Duodenal mucosa (tissue), 2 donors: ENCODE data around the gene LRRC55.

ENCODE experiments used
- H3K27ac ChIP-seq: one replicate; pipeline ENCODE4 v1.7.0; 2013; ENCODE audit warnings: low read depth, low read length
- H3K27me3 ChIP-seq, 2 donors: one replicate each; pipeline ENCODE4 v1.7.0; 2013; ENCODE audit warnings: low read length in 2 of 2, control low read depth in 1 of 2; ENCODE audit not compliant: insufficient read depth in 2 of 2, control insufficient read depth in 1 of 2
- H3K36me3 ChIP-seq, 2 donors: one replicate each; pipeline ENCODE4 v1.7.0; 2013; ENCODE audit warnings: low read length in 2 of 2, control low read depth in 1 of 2; ENCODE audit not compliant: insufficient read depth in 2 of 2, control insufficient read depth in 1 of 2
- H3K4me1 ChIP-seq, 2 donors: one replicate each; pipeline ENCODE4 v1.7.0; 2013; ENCODE audit warnings: low read length in 2 of 2, control low read depth in 1 of 2; ENCODE audit not compliant: insufficient read depth in 2 of 2, control insufficient read depth in 1 of 2
- H3K4me3 ChIP-seq, 2 donors: one replicate each; pipeline ENCODE4 v1.7.0; 2013; ENCODE audit warnings: low read length in 2 of 2, low read depth in 1 of 2
- H3K9ac ChIP-seq, 2 donors: one replicate each; pipeline ENCODE4 v1.7.0; 2013; ENCODE audit warnings: low read length in 2 of 2, low read depth in 1 of 2
- H3K9me3 ChIP-seq, 2 donors: one replicate each; pipeline ENCODE4 v1.7.0; 2013; ENCODE audit warnings: low read length in 2 of 2, control low read depth in 1 of 2; ENCODE audit not compliant: control insufficient read depth in 1 of 2

LRRC55 gene

DNA sequence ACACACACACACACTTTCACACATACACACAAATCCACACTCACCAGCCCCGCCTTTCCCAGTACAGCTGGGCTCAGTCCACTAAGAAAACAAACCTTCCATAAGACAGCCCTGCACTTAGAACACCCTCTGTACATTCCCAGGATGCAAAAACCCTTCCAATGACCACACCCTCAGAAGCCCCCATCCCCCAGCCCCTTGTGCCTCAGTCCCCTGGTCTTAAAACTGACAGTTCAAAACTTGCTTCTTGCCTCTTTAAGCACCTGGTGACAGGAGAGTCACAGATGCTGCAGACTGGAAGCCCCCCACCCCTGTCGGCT is 32.3 kb downstream of the LRRC55 start:
- Histone ChIP-seq H3K4me1 (peaks cover 0 to 4% of the 10 kb centered on the region in 2 donors), H3K27me3 (no peaks in the 10 kb centered on the region), H3K36me3 (no peaks in the 10 kb centered on the region), H3K4me3 (no peak overlapping the region), H3K9ac (no peak overlapping the region), H3K9me3 (no peaks in the 10 kb centered on the region), H3K27ac (no peak overlapping the region)

GRCh38 chr11:57214494-57214893 is 32.7 kb downstream of the LRRC55 start:
- H3K27me3 ChIP-seq = no peaks in the 10 kb centered on the region
- no peak overlapping the region for H3K4me3 ChIP-seq
- no peaks in the 10 kb centered on the region for H3K9me3 ChIP-seq
- H3K9ac ChIP-seq = no peak overlapping the region
- H3K4me1 ChIP-seq = peaks cover 0 to 4% of the 10 kb centered on the region in 2 donors
- H3K36me3 ChIP-seq = no peaks in the 10 kb centered on the region
- H3K27ac ChIP-seq = no peak overlapping the region

- Histone ChIP-seq H3K9ac (no peak overlapping the region), H3K9me3 (no peaks in the 10 kb centered on the region), H3K27me3 (no peaks in the 10 kb centered on the region), H3K4me1 (peaks cover 0 to 4% of the 10 kb centered on the region in 2 donors), H3K36me3 (no peaks in the 10 kb centered on the region), H3K4me3 (no peak overlapping the region), H3K27ac (no peak overlapping the region)
Measured at GRCh38 chr11:57216463-57216862, 34.7 kb downstream of the LRRC55 start.

DNA sequence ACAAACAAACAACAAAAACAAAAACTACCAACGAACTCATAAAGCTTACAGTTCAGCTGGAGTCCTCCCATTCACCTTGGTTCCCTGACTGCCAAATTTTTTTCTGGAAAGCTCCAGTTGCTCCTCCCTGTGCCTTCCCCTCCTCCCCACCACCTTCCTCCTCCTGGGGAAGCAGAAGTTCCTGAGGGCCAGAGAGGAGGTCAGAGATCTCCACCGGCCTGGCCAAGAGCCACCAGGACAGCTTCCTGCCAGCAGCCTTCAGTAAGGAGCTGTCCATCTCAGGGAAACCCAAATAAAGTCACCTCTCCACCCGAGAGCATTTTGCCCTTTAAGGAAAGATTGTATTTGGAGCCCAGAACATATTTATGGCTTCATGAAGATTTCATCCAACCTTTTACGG is 35.3 kb downstream of the LRRC55 start:
- no peak overlapping the region for H3K27ac ChIP-seq
- no peaks in the 10 kb centered on the region for H3K27me3 ChIP-seq
- no peaks in the 10 kb centered on the region for H3K36me3 ChIP-seq
- H3K9me3 ChIP-seq = no peaks in the 10 kb centered on the region
- no peak overlapping the region for H3K9ac ChIP-seq
- no peak overlapping the region for H3K4me3 ChIP-seq
- peaks cover 0 to 4% of the 10 kb centered on the region in 2 donors for H3K4me1 ChIP-seq

DNA sequence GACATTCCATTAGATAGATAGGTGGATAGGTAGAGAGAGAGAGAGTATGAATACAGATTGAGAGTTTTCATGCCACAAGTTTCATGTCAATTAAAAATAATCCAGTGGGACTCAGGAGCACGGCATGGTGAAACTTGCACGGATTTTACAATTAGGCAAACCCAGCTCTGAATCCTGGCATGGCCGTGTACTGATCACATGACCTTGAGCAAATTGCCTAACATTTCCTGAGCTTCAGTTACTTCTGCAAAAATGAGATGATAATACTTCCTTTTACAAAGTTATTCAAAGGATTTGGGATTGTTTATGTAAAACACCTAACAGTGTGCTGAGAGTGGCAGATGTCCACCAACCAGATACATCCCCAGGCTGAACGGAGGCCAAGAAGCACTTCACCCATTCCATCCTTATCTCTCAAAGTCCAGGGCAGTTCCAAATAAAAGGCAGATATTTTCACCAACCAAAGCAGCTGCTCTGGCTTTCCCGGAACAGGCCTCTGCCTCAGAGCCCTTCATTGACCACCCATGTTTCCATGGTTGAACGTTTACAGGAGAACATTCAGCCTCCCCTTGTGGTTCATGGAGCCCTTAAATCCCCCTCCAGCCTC is 37.4 kb downstream of the LRRC55 start:
- Histone ChIP-seq H3K27ac (no peak overlapping the region), H3K4me3 (no peak overlapping the region), H3K9ac (no peak overlapping the region), H3K9me3 (no peaks in the 10 kb centered on the region), H3K36me3 (no peaks in the 10 kb centered on the region), H3K27me3 (no peaks in the 10 kb centered on the region), H3K4me1 (no peaks in the 10 kb centered on the region)

DNA sequence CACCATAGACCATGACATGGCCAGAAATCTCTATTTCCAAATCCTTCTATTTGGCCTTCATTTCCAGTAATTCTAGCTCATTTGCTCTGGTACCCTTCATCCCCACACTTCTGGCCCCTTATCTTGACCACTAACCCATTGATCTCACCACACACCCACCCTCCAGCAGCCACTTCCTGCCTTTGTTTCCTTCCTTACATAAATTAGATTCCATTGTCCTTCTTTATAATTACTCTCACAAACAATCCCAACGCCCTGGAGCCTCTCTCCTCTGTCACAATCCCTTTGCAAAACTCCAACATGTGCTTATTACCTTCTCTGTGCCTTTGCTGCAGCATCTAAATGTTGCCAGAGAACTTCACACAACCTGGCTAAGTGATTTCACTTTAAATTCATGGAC is 40.5 kb downstream of the LRRC55 start:
- no peaks in the 10 kb centered on the region for H3K9me3 ChIP-seq
- H3K4me1 ChIP-seq = no peaks in the 10 kb centered on the region
- H3K4me3 ChIP-seq = no peak overlapping the region
- no peak overlapping the region for H3K27ac ChIP-seq
- H3K27me3 ChIP-seq = no peaks in the 10 kb centered on the region
- H3K36me3 ChIP-seq = no peaks in the 10 kb centered on the region
- no peak overlapping the region for H3K9ac ChIP-seq

- H3K27ac ChIP-seq = no peak overlapping the region
- H3K4me3 ChIP-seq = no peak overlapping the region
- H3K36me3 ChIP-seq = no peaks in the 10 kb centered on the region
- no peaks in the 10 kb centered on the region for H3K27me3 ChIP-seq
- no peak overlapping the region for H3K9ac ChIP-seq
- H3K4me1 ChIP-seq = no peaks in the 10 kb centered on the region
- no peaks in the 10 kb centered on the region for H3K9me3 ChIP-seq
Measured at GRCh38 chr11:57223601-57224000, 41.8 kb downstream of the LRRC55 start.

DNA sequence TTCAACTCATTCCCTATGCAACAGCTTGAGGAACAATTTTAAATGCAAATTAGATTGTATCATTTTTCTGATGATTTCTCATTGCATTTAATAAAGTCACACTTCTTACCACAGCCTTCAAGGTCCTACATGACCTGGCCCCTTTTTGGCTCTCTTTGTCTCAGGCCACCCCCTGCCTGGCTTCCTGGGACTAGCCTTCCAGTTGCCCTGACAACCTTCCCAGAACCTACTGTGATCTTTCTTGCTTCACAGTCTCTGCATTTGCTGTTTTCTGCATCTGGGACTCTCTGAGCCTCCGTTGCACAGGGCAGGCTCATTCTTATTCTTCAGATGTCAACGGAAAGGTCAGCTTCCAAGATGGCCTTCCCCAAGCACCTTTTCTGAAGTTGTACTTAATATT is 42.4 kb downstream of the LRRC55 start:
- Histone ChIP-seq H3K36me3 (no peaks in the 10 kb centered on the region), H3K4me3 (no peak overlapping the region), H3K27me3 (no peaks in the 10 kb centered on the region), H3K9ac (no peak overlapping the region), H3K4me1 (no peaks in the 10 kb centered on the region), H3K9me3 (no peaks in the 10 kb centered on the region), H3K27ac (no peak overlapping the region)

DNA sequence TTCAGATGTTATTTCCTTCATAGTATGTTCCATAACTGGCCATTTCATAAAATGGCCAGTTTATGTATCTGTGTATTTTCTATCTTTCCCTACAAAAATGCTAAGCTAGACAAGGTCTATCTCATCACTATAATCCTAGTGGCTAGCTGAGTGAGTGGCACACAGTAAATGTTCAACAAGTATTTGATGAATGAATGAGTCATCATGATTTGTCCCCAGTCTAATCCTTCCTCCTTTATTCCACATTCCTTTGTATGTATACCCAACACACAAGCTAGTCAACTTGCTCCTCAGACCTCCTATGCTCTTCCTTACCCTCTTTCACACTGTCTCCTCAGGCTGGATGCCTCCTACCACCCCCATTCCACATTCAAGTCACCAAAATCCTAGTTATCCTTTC is 42.8 kb downstream of the LRRC55 start:
- H3K4me1 ChIP-seq = no peaks in the 10 kb centered on the region
- no peak overlapping the region for H3K9ac ChIP-seq
- H3K9me3 ChIP-seq = no peaks in the 10 kb centered on the region
- H3K36me3 ChIP-seq = no peaks in the 10 kb centered on the region
- no peaks in the 10 kb centered on the region for H3K27me3 ChIP-seq
- no peak overlapping the region for H3K27ac ChIP-seq
- H3K4me3 ChIP-seq = no peak overlapping the region

- Histone ChIP-seq H3K4me1 (no peaks in the 10 kb centered on the region), H3K36me3 (no peaks in the 10 kb centered on the region), H3K9ac (no peak overlapping the region), H3K27ac (no peak overlapping the region), H3K27me3 (peaks cover 5 to 15% of the 10 kb centered on the region in 2 donors), H3K9me3 (no peaks in the 10 kb centered on the region), H3K4me3 (no peak overlapping the region)
Measured at GRCh38 chr11:57228600-57228999, 46.8 kb downstream of the LRRC55 start.

DNA sequence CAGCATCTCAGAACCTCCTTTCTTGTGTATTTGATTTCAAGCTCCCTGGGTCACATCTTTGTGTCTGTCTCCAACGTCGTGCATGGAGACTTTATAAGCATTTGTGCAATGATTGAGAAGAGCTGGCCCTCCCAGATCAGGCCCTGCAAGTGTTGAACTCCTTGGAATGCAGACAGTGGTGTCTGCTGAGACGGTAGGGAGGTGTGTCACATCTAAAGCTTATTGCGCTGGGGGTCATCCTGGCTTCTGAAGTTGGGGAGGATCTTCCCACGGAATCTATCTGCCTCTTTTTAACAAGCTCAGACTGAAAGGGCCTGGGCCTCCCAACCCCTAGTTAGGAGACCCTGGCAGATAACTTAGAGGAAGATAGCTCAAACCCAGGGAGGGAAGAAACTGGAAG is 48.6 kb downstream of the LRRC55 start:
- no peak overlapping the region for H3K27ac ChIP-seq
- peaks cover 5 to 15% of the 10 kb centered on the region in 2 donors for H3K27me3 ChIP-seq
- no peak overlapping the region for H3K9ac ChIP-seq
- H3K4me1 ChIP-seq = no peaks in the 10 kb centered on the region
- no peaks in the 10 kb centered on the region for H3K36me3 ChIP-seq
- no peaks in the 10 kb centered on the region for H3K9me3 ChIP-seq
- no peak overlapping the region for H3K4me3 ChIP-seq
